ENCODE results near the gene CCDC190. TPM values are rescaled to one million over a fixed set of nuclear protein-coding genes. Genes with fewer than 3 reads are reported as not detected.
A peak's percentile ranks its signal among the peaks of the same experiment; 100 is the strongest.

CCDC190 gene
- total and polyA plus RNA-seq, 2 of the 13 experiments (the other 11 are each of a cell fraction or from before 2014, with no cell fraction given) = not detected

DNA sequence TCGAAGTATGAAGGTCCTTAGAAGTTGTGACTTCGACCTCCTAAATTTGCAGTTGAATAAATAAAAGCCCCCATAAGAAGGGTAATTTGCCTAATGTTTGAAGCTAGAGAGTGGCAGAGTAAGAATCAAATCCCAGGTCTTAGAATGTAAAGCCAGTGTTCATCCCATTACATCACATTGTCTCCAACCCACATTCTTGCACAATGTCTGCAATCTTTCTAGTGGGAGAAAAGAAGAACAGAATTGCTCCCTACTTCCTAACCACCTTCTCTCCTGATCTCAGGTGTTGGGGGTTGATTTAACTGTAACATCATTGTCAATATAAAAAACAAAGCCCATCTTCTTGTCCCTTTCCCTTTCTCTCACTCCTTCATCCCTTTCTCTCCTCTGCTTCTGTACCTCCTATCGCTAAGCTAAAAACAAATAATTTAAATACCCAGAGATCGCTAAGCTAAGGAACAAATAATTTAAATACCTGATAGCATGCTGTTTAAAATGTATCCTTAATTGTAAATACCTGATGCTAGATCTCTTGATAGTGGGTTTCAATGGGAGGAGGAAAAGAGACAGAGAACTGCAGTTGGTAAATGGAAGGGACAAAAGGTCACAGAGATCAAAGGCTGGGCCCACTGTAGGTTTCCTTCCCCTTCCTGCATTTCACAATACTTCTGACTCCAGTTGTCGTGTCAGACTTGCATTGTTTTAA is 32.1 kb upstream of the CCDC190 start (continued):
- TF ChIP-seq, protein P1, sequence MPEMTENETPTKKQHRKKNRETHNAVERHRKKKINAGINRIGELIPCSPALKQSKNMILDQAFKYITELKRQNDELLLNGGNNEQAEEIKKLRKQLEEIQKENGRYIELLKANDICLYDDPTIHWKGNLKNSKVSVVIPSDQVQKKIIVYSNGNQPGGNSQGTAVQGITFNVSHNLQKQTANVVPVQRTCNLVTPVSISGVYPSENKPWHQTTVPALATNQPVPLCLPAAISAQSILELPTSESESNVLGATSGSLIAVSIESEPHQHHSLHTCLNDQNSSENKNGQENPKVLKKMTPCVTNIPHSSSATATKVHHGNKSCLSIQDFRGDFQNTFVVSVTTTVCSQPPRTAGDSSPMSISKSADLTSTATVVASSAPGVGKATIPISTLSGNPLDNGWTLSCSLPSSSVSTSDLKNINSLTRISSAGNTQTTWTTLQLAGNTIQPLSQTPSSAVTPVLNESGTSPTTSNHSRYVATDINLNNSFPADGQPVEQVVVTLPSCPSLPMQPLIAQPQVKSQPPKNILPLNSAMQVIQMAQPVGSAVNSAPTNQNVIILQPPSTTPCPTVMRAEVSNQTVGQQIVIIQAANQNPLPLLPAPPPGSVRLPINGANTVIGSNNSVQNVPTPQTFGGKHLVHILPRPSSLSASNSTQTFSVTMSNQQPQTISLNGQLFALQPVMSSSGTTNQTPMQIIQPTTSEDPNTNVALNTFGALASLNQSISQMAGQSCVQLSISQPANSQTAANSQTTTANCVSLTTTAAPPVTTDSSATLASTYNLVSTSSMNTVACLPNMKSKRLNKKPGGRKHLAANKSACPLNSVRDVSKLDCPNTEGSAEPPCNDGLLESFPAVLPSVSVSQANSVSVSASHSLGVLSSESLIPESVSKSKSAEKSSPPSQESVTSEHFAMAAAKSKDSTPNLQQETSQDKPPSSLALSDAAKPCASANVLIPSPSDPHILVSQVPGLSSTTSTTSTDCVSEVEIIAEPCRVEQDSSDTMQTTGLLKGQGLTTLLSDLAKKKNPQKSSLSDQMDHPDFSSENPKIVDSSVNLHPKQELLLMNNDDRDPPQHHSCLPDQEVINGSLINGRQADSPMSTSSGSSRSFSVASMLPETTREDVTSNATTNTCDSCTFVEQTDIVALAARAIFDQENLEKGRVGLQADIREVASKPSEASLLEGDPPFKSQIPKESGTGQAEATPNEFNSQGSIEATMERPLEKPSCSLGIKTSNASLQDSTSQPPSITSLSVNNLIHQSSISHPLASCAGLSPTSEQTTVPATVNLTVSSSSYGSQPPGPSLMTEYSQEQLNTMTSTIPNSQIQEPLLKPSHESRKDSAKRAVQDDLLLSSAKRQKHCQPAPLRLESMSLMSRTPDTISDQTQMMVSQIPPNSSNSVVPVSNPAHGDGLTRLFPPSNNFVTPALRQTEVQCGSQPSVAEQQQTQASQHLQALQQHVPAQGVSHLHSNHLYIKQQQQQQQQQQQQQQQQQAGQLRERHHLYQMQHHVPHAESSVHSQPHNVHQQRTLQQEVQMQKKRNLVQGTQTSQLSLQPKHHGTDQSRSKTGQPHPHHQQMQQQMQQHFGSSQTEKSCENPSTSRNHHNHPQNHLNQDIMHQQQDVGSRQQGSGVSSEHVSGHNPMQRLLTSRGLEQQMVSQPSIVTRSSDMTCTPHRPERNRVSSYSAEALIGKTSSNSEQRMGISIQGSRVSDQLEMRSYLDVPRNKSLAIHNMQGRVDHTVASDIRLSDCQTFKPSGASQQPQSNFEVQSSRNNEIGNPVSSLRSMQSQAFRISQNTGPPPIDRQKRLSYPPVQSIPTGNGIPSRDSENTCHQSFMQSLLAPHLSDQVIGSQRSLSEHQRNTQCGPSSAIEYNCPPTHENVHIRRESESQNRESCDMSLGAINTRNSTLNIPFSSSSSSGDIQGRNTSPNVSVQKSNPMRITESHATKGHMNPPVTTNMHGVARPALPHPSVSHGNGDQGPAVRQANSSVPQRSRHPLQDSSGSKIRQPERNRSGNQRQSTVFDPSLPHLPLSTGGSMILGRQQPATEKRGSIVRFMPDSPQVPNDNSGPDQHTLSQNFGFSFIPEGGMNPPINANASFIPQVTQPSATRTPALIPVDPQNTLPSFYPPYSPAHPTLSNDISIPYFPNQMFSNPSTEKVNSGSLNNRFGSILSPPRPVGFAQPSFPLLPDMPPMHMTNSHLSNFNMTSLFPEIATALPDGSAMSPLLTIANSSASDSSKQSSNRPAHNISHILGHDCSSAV (CRISPR knock-in tag; IDR thresholded peaks at IDR 0.05; ENCODE audit: borderline replicate concordance) = no peak
- TF ChIP-seq KLF11 (CRISPR knock-in tag; IDR thresholded peaks at IDR 0.05) = no peak
- no peak for TF ChIP-seq ZNF737 (CRISPR knock-in tag; IDR thresholded peaks at IDR 0.05; ENCODE audit: borderline replicate concordance)
- TF ChIP-seq SALL1 (CRISPR knock-in tag; IDR thresholded peaks at IDR 0.05) = peak; percentile 32; the same call in 1 of the 2 replicates
- no peak for TF ChIP-seq ZNF569 (CRISPR knock-in tag; IDR thresholded peaks at IDR 0.05; ENCODE audit: borderline replicate concordance)
- TF ChIP-seq MTERF4 (CRISPR knock-in tag; IDR thresholded peaks at IDR 0.05) = no peak
- peak; percentile 69 for TF ChIP-seq TBX2 (CRISPR knock-in tag; IDR thresholded peaks at IDR 0.05; ENCODE audit: borderline replicate concordance)
- TF ChIP-seq ARID4A (CRISPR knock-in tag; IDR thresholded peaks at IDR 0.05; ENCODE audit: borderline replicate concordance) = no peak
- TF ChIP-seq IRF9 (CRISPR knock-in tag; IDR thresholded peaks at IDR 0.05; ENCODE audit: borderline replicate concordance) = no peak
- no peak for TF ChIP-seq TAF15 (IDR thresholded peaks at IDR 0.05; ENCODE audit: low read depth, low read length, poor library complexity, severe bottlenecking)
- no peak for TF ChIP-seq RBM39 (IDR thresholded peaks at IDR 0.05; ENCODE audit: low read depth, low read length, poor library complexity, severe bottlenecking)
- no peak for TF ChIP-seq ZNF260 (CRISPR knock-in tag; IDR thresholded peaks at IDR 0.05; ENCODE audit: borderline replicate concordance, low read depth)
